Activated CD8-positive, alpha-beta memory T cell treated with anti-CD3 and anti-CD28 coated beads for 1 hour (primary cell): ENCODE data around the gene ZBED6.

Experiments used
- DNase-seq, 2 donors: peaks; one replicate each; pipeline ENCODE4 v3.0.0-alpha.2; 2020; ENCODE audit warnings: low read depth in 1 of 2; ENCODE audit errors: extremely low read depth in 1 of 2

ZBED6 gene

DNA sequence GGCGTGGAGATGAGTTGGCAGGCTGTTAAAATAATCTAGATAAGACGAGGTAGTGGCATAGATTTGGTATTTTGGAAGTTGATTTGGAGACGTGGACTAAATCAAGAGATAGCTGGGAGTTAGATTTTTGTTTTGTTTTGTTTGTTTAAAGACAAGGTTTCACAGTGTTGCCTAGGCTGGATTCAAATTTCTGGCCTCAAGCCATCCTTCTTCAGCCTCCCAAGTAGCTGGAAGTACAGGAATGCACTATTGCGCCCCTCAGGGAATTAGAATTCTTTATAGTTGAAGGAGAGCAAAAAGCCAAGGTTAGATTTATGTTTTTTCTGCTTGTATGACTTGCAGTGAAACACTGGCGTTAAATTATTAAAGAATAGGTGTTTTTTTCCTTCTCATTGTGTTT is 43.7 kb downstream of the ZBED6 start:
- DNase-seq: no peak

DNA sequence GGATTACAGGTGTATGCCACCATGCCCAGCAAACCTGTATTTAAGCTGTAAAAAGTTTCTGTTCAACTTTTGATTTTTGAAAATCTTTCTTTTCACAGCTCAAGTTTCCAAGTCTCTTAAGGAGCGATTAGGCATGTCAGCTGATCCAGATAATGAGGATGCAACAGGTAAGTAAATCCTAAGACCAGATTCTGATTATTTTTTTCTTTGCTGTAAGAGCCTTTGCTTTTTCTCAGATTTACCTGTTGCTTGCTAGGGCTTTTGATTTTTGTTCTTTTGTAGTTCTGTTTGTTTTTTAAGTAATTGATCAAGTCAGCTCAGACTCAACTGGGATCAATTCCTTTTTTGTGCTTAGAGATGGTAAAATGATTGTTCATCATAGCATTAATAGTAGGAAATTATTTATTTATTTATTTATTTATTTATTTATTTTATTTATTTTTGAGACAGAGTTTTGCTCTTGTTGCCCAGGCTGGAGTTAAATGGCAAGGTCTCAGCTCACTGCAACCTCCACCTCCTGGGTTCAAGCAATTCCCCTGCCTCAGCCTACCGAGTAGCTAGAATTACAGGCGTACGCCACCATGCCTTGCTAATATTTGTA is 44.9 kb downstream of the ZBED6 start:
- DNase-seq: no peak

DNA sequence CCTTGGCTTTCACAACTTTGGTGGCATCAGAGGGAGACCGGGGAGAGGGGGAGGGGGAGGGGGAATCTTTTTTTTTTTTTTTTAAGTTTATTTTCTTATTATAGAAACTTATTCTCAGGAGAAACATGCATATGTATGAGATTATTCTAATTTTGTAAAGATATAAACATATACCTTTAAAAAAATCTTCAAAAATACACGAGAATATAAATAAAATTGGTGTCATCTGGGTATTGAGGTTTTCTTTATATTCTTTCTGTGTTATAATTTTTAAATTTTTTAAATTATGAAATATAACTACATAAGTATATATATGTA is 47.1 kb downstream of the ZBED6 start:
- DNase-seq: no peak

DNA sequence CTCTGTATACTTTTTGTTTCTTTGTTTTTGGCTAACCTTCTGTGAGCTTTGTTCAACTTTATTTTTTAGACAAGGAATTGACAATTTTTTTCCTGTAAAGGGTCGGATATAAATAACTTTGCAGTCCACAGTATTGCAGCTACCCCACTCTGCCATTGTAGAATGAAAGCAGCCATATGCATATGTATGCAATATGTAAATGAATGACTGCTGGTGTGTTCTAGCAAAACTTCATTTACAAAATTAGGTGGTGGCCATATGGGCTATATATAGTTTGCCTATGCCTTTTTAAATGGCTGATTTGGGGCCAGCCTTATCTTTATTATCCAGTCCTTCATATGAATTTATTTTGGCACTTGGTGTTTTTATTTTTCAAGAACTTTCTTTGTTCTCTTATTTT is 48.0 kb downstream of the ZBED6 start:
- DNase-seq: no peak
